ENCODE results near the gene TNNT2. TPM values are rescaled to one million over a fixed set of nuclear protein-coding genes. Genes with fewer than 3 reads are reported as not detected.

TNNT2 gene
- total and polyA plus RNA-seq, 2 of the 8 experiments (the other 6 are each of a cell fraction or from before 2014, with no cell fraction given), result 3.1 to 21.0 TPM

GRCh38 chr1:201309416-201309815 is 68.1 kb downstream of the TNNT2 start (continued):
- TF ChIP-seq MAFK (IDR thresholded peaks at IDR 0.05; ENCODE audit: low read depth, low read length), result no peak

Other genes with a start within 250 kb of the TNNT2 start
- 79.9 and 83.2 TPM in 2 replicates for gene TMEM9, start 223.2 kb downstream of the TNNT2 start, total RNA-seq (2021; fragmentation: NEBNext Ultra II Directional; extraction: Animal tissue kit (Norgen Biotek cat#: 25700))
- gene TMEM9, start 223.2 kb downstream of the TNNT2 start, polyA plus RNA-seq (2011; rRNA removed), result 181 and 202 TPM in 2 replicates
- not detected in 2 replicates for gene IGFN1, start 186.9 kb downstream of the TNNT2 start, total RNA-seq (2021; fragmentation: NEBNext Ultra II Directional; extraction: Animal tissue kit (Norgen Biotek cat#: 25700))
- gene IGFN1, start 186.9 kb downstream of the TNNT2 start, polyA plus RNA-seq (2011; rRNA removed), result not detected in 2 replicates
- 0.88 and 0.95 TPM in 2 replicates for gene PKP1, start 94.2 kb downstream of the TNNT2 start, total RNA-seq (2021; fragmentation: NEBNext Ultra II Directional; extraction: Animal tissue kit (Norgen Biotek cat#: 25700))
- 0.21 and 0.66 TPM in 2 replicates for gene PKP1, start 94.2 kb downstream of the TNNT2 start, polyA plus RNA-seq (2011; rRNA removed)
- gene LAD1, start 21.6 kb upstream of the TNNT2 start, total RNA-seq (2021; fragmentation: NEBNext Ultra II Directional; extraction: Animal tissue kit (Norgen Biotek cat#: 25700)), result 30.5 and 32.8 TPM in 2 replicates
- 9.3 and 12.4 TPM in 2 replicates for gene LAD1, start 21.6 kb upstream of the TNNT2 start, polyA plus RNA-seq (2011; rRNA removed)
- 0.29 and 0.50 TPM in 2 replicates for gene TNNI1, start 44.0 kb upstream of the TNNT2 start, total RNA-seq (2021; fragmentation: NEBNext Ultra II Directional; extraction: Animal tissue kit (Norgen Biotek cat#: 25700))
- 0.46 and 1.0 TPM in 2 replicates for gene TNNI1, start 44.0 kb upstream of the TNNT2 start, polyA plus RNA-seq (2011; rRNA removed)
- 27.5 and 27.7 TPM in 2 replicates for gene PHLDA3, start 91.5 kb upstream of the TNNT2 start, total RNA-seq (2021; fragmentation: NEBNext Ultra II Directional; extraction: Animal tissue kit (Norgen Biotek cat#: 25700))
- 25.5 and 42.8 TPM in 2 replicates for gene PHLDA3, start 91.5 kb upstream of the TNNT2 start, polyA plus RNA-seq (2011; rRNA removed)
- gene CSRP1, start 129.4 kb upstream of the TNNT2 start, total RNA-seq (2021; fragmentation: NEBNext Ultra II Directional; extraction: Animal tissue kit (Norgen Biotek cat#: 25700)), result 22.3 and 24.1 TPM in 2 replicates
- 13.2 and 14.2 TPM in 2 replicates for gene CSRP1, start 129.4 kb upstream of the TNNT2 start, polyA plus RNA-seq (2011; rRNA removed)
- 42.7 and 43.6 TPM in 2 replicates for gene NAV1, start 161.4 kb upstream of the TNNT2 start, total RNA-seq (2021; fragmentation: NEBNext Ultra II Directional; extraction: Animal tissue kit (Norgen Biotek cat#: 25700))
- 9.9 and 12.2 TPM in 2 replicates for gene NAV1, start 161.4 kb upstream of the TNNT2 start, polyA plus RNA-seq (2011; rRNA removed)

Data from H1 (cell line).